Measurements from ENCODE around the gene BTBD9.

- TF ChIP-seq POLR2A (IDR thresholded peaks at IDR 0.05; ENCODE audit: low read depth, low read length) (no peak), POLR2AphosphoS5 (IDR thresholded peaks at IDR 0.05; ENCODE audit: low read depth, low read length) (no peak), TAF1 (IDR thresholded peaks at IDR 0.05; ENCODE audit: borderline replicate concordance, low read depth, low read length) (no peak)
Measured at GRCh38 chr6:38221251-38221650, 418.5 kb downstream of the BTBD9 start.
